ENCODE data around the gene MGME1. TPM values are rescaled to one million over a fixed set of nuclear protein-coding genes. Genes with fewer than 3 reads are reported as not detected.

Gene MGME1
- total and polyA plus RNA-seq, 2 of the 13 experiments (the other 11 are each of a cell fraction or from before 2014, with no cell fraction given): 36.7 to 66.6 TPM

GRCh38 chr20:17985388-17986018, 16.7 kb downstream of the MGME1 start (continued):
- TF ChIP-seq BATF2 (CRISPR knock-in tag; IDR thresholded peaks at IDR 0.05): no peak
- TF ChIP-seq FOSL1 (CRISPR knock-in tag; IDR thresholded peaks at IDR 0.05; ENCODE audit: borderline replicate concordance): no peak
- no peak for TF ChIP-seq LRRFIP1 (CRISPR knock-in tag; conservative IDR thresholded peaks at IDR 0.05)
- peak; percentile 92 for TF ChIP-seq ZNF644 (CRISPR knock-in tag; IDR thresholded peaks at IDR 0.05; ENCODE audit: low read depth)
- TF ChIP-seq ZNF746 (CRISPR knock-in tag; IDR thresholded peaks at IDR 0.05): no peak
- TF ChIP-seq KLF12 (CRISPR knock-in tag; IDR thresholded peaks at IDR 0.05; ENCODE audit: borderline replicate concordance): no peak
- TF ChIP-seq GZF1 (CRISPR knock-in tag; IDR thresholded peaks at IDR 0.05): no peak
- no peak; the same call in 1 of the 2 replicates for TF ChIP-seq JUNB (CRISPR knock-in tag; IDR thresholded peaks at IDR 0.05; ENCODE audit: borderline replicate concordance)
- peak; percentile 83; the same call in 1 of the 2 replicates for TF ChIP-seq TFAP4 (IDR thresholded peaks at IDR 0.05; ENCODE audit: borderline replicate concordance, low read depth)
- peak; percentile 86 for TF ChIP-seq ZMYM3 (CRISPR knock-in tag; IDR thresholded peaks at IDR 0.05)
- TF ChIP-seq ZNF670 (CRISPR knock-in tag; IDR thresholded peaks at IDR 0.05; ENCODE audit: borderline replicate concordance): peak; percentile 53; the same call in 1 of the 2 replicates
- no peak for TF ChIP-seq HDAC6 (IDR thresholded peaks at IDR 0.05; ENCODE audit: low read depth, low read length)
- TF ChIP-seq ZBTB21 (CRISPR knock-in tag; IDR thresholded peaks at IDR 0.05): peak; percentile 68; the same call in 1 of the 2 replicates

Data from HepG2 (cell line).